Measurements from ENCODE around the gene FBXO21. TPM values are rescaled to one million over a fixed set of nuclear protein-coding genes. Genes with fewer than 3 reads are reported as not detected.

Gene FBXO21
- total and polyA plus RNA-seq, 2 of the 13 experiments (the other 11 are each of a cell fraction or from before 2014, with no cell fraction given), result 15.6 to 32.5 TPM

- intact Hi-C loops (cut with micrococcal nuclease; ENCODE audit: unreplicated experiment), result loop anchor here (1.0 kb wide), 2 partner anchors 12 to 37 kb away; no protein-coding TSS in a partner anchor
- H2AFZ ChIP-seq (ENCODE audit: low read length), result no peak overlapping the region
- H3K4me1 ChIP-seq (ENCODE audit: insufficient read depth, low read length), result peaks cover 11% of the 10 kb centered on the region
- H3K9me3 ChIP-seq (ENCODE audit: low read length), result no peaks in the 10 kb centered on the region
- H3K27ac ChIP-seq (ENCODE audit: extremely low read length, insufficient read depth, low read length), result no peak overlapping the region
- H3K4me2 ChIP-seq (ENCODE audit: low read depth, low read length), result no peak overlapping the region
- in situ Hi-C loops (cut with HindIII; ENCODE audit: extremely low pct_ligation_motif_present, low pct_unique_long_range_greater_than_20kb), result no loop called here
- ChIA-PET POLR2A (no interaction called here), CTCF (ENCODE audit: low intra/inter-chr PET ratio, low total read pairs) (interaction anchor here (2.1 kb wide), 1 partner anchor 130 kb away, joined by 16 read pairs; no protein-coding TSS in a partner anchor)
- no peaks in the 10 kb centered on the region for H3K79me2 ChIP-seq (ENCODE audit: insufficient read depth, low read length)
- no peak overlapping the region for H3K9ac ChIP-seq (ENCODE audit: insufficient read depth, low read depth, low read length)
- no TSS peak for BruUV-seq (replicated peaks)
- 89% methylated on average over 21 of the region's 47 CpGs for WGBS (ENCODE audit: low lambda C conversion rate)
- H3K36me3 ChIP-seq (replicated peaks in 1 of 2; ENCODE audit: control insufficient read depth in 1 of 2, insufficient read depth in 2 of 2, low read length in 2 of 2), result peaks cover 26 to 79% of the 10 kb centered on the region in 2 experiments; a peak in 4 of 5 replicates
- H3K4me3 ChIP-seq (replicated peaks in 1 of 3; ENCODE audit: insufficient read depth in 1 of 3, low read depth in 2 of 3, low read length in 3 of 3), result no peak overlapping the region
- DNase-seq (ENCODE audit: low spot score), result peak; percentile 95
- ATAC-seq, result peak; percentile 99
- peak; percentile 81 for FAIRE-seq
- no peaks in the 10 kb centered on the region for H4K20me1 ChIP-seq (ENCODE audit: insufficient read depth, low read length)
- H3K27me3 ChIP-seq (ENCODE audit: control insufficient read depth in 1 of 2, insufficient read depth in 2 of 2, low read length in 2 of 2), result no peaks in the 10 kb centered on the region
- no peak for TF ChIP-seq ZNF44 (CRISPR knock-in tag; IDR thresholded peaks at IDR 0.05)
- peak; percentile 50; the same call in 1 of the 2 replicates for TF ChIP-seq ZNF451 (CRISPR knock-in tag; IDR thresholded peaks at IDR 0.05)
- no peak for TF ChIP-seq ZNF512 (CRISPR knock-in tag; IDR thresholded peaks at IDR 0.05)
- TF ChIP-seq NFYB (CRISPR knock-in tag; IDR thresholded peaks at IDR 0.05), result peak; percentile 96
- TF ChIP-seq ARNT (IDR thresholded peaks at IDR 0.05), result no peak
- TF ChIP-seq ZNF703 (CRISPR knock-in tag; IDR thresholded peaks at IDR 0.05; ENCODE audit: borderline replicate concordance), result no peak
- peak; percentile 59; the same call in 1 of the 2 replicates for TF ChIP-seq SAP130 (CRISPR knock-in tag; IDR thresholded peaks at IDR 0.05; ENCODE audit: low read depth)
- TF ChIP-seq NCOA1 (CRISPR knock-in tag; IDR thresholded peaks at IDR 0.05), result no peak
- TF ChIP-seq ZNF331 (CRISPR knock-in tag; IDR thresholded peaks at IDR 0.05), result peak; percentile 52; the same call in 1 of the 2 replicates
- TF ChIP-seq ZNF619 (CRISPR knock-in tag; IDR thresholded peaks at IDR 0.05), result 0 out of 2 replicates have a peak, but pooled peaks have one; percentile 15
- TF ChIP-seq NFYC (CRISPR knock-in tag; IDR thresholded peaks at IDR 0.05), result peak; percentile 93
- TF ChIP-seq ZNF607 (CRISPR knock-in tag; IDR thresholded peaks at IDR 0.05; ENCODE audit: borderline replicate concordance), result no peak; the same call in 1 of the 2 replicates
- peak in 1 of 2 experiments; percentile 30; a peak in 1 of 4 replicates for TF ChIP-seq EP300 (IDR thresholded peaks at IDR 0.05; ENCODE audit: low read depth in 2 of 2, low read length in 2 of 2)
- no peak for TF ChIP-seq EP300 (CRISPR knock-in tag; IDR thresholded peaks at IDR 0.05; ENCODE audit: borderline replicate concordance)
- no peak for TF ChIP-seq ZNF510 (CRISPR knock-in tag; IDR thresholded peaks at IDR 0.05; ENCODE audit: low read depth)
- no peak for TF ChIP-seq ZNF780A (CRISPR knock-in tag; IDR thresholded peaks at IDR 0.05)
- TF ChIP-seq ZNF777 (CRISPR knock-in tag; IDR thresholded peaks at IDR 0.05), result no peak
- no peak for TF ChIP-seq DBP (CRISPR knock-in tag; IDR thresholded peaks at IDR 0.05; ENCODE audit: not compliant biosample characterization)
- peak; percentile 92 for TF ChIP-seq ETV5 (CRISPR knock-in tag; IDR thresholded peaks at IDR 0.05; ENCODE audit: borderline replicate concordance)
- no peak for TF ChIP-seq ZNF12 (CRISPR knock-in tag; IDR thresholded peaks at IDR 0.05)
- peak; percentile 97 for TF ChIP-seq CTCF (CRISPR knock-in tag; IDR thresholded peaks at IDR 0.05)
These were observed 34.8 kb downstream of the FBXO21 start for GRCh38 chr12:117155278-117156060.

Data from HepG2 (cell line).